DND-41 (cell line): Measurements from ENCODE around the gene ARID3A.

Experiments
- EZH2 ChIP-seq: IDR thresholded peaks from 3 replicates; pipeline ENCODE4 v1.6.1; 2012; ENCODE audit warnings: borderline replicate concordance, low read depth, mild to moderate bottlenecking, moderate library complexity, low read length, inconsistent platforms; ENCODE audit not compliant: severe bottlenecking
- TF ChIP-seq, protein P1 (sequence below): IDR thresholded peaks from 2 replicates; pipeline ENCODE4 v1.5.1; 2012; ENCODE audit warnings: borderline replicate concordance, low read length, moderate library complexity, mild to moderate bottlenecking; ENCODE audit not compliant: poor library complexity, severe bottlenecking; ENCODE audit errors: extremely low read depth

GRCh38 chr19:1004803-1005664, 79.2 kb downstream of the ARID3A start:
- TF ChIP-seq, protein P1, sequence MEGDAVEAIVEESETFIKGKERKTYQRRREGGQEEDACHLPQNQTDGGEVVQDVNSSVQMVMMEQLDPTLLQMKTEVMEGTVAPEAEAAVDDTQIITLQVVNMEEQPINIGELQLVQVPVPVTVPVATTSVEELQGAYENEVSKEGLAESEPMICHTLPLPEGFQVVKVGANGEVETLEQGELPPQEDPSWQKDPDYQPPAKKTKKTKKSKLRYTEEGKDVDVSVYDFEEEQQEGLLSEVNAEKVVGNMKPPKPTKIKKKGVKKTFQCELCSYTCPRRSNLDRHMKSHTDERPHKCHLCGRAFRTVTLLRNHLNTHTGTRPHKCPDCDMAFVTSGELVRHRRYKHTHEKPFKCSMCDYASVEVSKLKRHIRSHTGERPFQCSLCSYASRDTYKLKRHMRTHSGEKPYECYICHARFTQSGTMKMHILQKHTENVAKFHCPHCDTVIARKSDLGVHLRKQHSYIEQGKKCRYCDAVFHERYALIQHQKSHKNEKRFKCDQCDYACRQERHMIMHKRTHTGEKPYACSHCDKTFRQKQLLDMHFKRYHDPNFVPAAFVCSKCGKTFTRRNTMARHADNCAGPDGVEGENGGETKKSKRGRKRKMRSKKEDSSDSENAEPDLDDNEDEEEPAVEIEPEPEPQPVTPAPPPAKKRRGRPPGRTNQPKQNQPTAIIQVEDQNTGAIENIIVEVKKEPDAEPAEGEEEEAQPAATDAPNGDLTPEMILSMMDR = no peak
- no peak for TF ChIP-seq EZH2
